ENCODE data around the gene AK6.

The AK6 gene

GRCh38 chr5:69369340-69370121 lies at the start of gene AK6, which contains the start of the genes RAD17 and TAF9:
Gene AK6, minus strand, starts transcription at chr5:69369520. Its CDS starts 30 bp downstream, at chr5:69369490.
Gene RAD17, plus strand, starts transcription at chr5:69369818. Its CDS starts 2,391 bp downstream, at chr5:69372209.
Gene TAF9, minus strand, starts transcription at chr5:69369520. Its CDS starts 3,783 bp downstream, at chr5:69365737.
- peak; percentile 77 to 99 (median 93) for DNase-seq

- no peak for DNase-seq
These were observed 49.2 kb upstream of the AK6 start for GRCh38 chr5:69418554-69418953.

DNA sequence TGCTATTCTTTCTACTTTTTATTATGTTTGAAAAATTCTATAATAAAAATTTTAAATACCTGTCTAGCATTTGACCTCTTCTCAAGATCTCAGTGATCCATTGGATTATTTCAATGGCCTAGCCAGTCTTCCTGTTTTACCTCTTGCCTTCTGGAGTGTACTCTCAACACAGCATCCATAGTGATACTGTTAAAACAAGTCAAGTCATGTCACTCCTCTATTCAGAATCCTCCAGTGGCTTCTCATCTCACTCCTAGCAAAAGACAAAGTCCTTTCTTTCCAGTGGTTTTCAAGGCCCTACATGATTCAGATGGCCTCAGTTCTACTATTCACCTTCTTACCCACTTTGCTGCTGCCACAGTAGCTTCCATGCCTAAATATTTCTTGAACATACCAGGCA lies 47.4 kb upstream of the AK6 start:
- DNase-seq, result no peak

DNA sequence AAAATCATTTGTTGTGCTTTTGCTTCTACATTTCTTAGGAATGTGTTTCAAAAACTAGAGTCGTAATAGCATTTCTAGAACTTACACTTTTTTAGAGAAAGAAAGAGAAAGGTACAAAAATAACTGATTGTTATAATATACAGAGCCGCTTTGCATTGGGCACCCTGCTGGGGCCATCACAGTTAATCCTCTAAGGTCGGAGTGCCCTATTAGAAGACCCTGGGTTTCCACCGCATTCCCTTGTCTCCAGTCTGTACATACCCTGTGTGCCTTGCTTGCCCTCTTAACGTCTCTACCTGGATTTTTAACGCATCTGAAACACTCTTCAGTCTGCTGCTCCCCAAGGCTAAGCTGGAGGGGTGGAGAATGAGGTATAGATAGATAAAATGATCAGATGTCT lies 46.9 kb upstream of the AK6 start:
- DNase-seq, result no peak

DNA sequence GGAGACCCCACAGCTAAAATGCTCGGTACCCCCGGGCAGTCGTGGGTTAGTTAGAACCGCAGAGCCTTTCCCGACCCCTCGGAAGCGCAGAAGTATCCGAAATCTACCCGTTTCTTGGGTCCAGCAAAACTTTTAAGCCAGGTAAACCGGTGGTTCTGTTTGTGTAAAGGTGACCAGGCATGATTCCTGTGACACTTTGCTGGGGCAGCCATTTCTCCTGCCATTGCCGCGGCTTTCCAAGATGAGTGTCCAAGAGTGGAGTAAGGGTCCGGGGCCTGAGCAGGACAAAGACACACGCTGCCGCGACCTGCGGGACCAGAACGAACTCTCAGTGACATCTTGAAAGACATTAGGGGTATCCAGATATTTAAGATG lies 46.3 kb upstream of the AK6 start:
- DNase-seq, result no peak

DNA sequence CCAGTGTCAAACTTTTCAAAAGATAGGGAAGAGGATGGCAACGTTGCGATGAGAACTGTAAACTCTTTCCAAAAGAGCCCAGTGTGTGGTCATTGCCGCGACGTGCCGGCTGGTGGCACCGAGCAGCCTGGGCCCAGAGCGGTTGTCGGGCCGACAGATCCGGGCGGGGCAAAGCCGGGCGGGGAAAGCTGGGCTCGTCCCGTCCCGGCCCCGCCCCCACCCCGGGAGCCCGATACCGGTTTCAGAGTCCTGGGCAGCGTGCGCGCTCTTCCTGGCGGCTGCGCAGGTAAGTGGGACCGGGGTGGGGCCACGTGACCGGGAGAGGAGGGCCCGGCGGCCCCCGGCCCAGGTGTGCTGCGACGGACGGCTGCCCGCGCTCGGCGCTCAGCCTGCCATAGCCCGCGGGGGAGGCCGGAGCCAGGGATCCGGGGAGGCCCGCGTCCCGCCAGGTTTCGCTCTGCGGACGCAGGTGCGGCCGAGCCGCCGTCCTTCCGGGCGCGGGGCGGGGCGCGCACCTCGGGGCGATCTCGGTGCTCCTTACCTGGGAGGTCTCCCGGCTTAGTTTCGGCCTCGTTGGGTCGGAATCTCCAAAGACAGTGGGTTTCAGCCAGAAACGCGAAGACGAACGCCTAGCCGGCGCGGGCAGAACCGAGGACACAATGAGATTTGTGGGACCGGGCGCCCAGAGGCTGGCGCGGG lies 45.7 kb upstream of the AK6 start, which contains the start of gene MARVELD2:
Gene MARVELD2 (plus strand): TSS at position 232 of the 699 bp plus-strand sequence. CDS start 4,270 bp downstream, outside the sequence.
- DNase-seq, result peak in 31 of 58 donors; percentile 0 to 43 (median 7)

GRCh38 chr5:69404659-69405330 lies 35.5 kb upstream of the AK6 start:
- no peak for DNase-seq

- no peak for DNase-seq
These were observed 9.1 kb upstream of the AK6 start for GRCh38 chr5:69378376-69378775.

DNA sequence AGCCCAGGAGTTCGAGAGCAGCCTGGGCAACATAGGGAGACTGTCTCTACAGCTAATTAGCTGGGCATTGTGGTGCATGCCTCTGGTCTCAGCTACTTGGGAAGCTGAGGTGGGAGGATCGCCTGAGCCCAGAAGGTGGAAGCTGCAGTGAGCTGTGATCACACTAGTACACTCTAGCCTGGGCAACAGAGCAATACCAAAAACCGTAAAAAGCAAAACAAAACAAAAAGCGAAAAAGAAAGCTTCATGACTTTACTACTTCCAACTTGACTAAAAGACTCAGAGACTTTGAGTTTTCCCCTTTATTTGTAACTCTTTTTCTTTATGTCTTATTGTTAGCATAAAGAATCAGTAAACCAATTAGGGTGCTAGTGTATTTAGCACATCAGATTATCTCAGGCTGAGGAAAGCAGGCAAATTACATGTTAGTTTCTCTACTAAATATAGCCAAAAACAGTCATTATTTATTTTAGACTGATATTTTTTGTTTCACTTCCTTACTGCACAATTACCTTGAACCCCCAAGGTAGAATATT lies 5.7 kb upstream of the AK6 start:
- DNase-seq, result no peak

DNA sequence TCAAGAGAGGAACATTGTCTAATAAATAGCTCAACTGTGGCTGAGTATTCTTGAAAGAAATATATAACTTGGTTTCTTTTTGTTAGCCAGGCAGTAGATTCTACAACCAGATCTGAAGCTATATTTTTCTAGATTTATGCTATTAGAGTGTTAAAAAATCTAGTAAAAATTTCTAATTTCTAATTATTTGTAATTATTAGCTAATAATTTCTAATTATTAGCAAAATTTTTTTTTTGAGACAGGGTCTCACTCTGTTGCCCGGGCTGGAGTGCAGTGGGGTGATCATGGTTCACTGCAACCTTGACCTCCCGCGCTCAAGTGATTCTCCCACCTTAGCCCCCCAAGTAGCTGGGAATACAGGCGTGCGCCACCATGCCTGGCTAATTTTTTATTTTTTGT lies 3.1 kb upstream of the AK6 start:
- no peak for DNase-seq

GRCh38 chr5:69370335-69370734 lies 1.0 kb upstream of the AK6 start:
- peak in 1 of 58 donors; percentile 0 for DNase-seq

GRCh38 chr5:69368458-69369339 lies 621 bp downstream of the AK6 start:
- DNase-seq, result peak in 2 of 58 donors; percentile 27 to 71

DNA sequence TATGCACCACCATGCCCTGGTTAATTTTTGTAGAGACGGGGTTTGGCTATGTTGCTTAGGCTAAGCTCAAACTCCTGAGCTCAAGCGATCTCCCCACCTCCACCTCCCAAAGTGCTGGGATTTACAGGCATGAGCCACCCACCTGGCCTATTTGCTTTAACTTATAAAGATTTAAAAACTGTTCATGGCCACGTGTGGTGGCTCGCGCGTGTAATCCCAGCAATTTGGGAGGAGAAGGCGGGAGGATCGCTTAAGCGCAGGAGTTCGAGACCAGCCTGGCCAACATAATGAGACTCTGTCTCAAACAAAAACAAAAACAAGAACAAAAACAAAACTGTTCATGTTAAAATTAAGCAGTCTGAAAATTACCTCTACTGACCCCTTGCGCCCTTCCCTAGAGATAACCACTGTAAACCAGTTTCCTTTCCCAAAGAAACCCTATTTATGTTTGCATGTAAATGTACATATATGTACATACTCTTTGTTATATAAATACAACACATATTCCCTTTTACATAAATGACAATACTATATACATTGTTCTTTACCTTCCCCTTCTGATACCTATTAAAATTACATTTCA lies 1.5 kb downstream of the AK6 start:
- no peak for DNase-seq

GRCh38 chr5:69364850-69365249 lies 4.5 kb downstream of the AK6 start:
- no peak for DNase-seq

- no peak for DNase-seq
These were observed 4.9 kb downstream of the AK6 start for GRCh38 chr5:69364414-69364813.

DNA sequence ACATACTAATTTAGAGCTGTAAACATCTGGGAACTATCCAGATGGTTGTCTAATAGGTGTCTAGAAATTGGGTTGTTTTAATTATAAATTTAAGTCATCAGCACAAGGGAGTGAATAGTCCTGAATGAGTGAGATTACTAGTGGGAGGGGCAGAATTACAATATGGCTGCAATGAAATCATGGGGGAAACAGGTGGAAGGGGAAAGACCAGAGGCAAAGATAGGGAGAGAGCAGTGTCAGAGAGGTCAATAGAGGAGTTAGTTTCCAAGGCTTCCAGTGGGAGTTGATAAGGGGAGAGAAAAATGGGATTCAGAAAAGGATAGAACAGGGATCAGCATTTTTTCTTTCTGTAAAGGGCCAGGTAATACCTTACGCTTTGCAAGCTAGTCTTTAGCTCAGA lies 8.9 kb downstream of the AK6 start:
- DNase-seq, result no peak

DNA sequence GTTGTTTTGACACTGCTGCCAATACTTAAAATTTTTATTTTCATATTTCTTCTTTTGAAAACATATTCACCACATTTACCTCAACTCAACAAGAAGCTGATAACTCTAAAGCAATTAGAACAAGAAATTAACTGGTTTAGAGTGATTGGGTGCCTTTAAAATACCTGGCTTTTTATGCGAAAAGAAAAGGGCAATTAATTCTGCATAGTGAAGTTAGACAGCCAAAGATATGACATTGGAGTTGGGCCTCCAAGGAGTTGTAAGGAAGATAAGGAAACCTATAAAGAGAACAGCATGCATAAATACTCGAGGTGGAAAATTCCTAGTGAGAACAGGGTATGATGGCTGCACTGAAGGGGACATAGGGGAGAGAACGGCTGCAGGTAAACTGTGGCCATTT lies 9.6 kb downstream of the AK6 start:
- no peak for DNase-seq

DNA sequence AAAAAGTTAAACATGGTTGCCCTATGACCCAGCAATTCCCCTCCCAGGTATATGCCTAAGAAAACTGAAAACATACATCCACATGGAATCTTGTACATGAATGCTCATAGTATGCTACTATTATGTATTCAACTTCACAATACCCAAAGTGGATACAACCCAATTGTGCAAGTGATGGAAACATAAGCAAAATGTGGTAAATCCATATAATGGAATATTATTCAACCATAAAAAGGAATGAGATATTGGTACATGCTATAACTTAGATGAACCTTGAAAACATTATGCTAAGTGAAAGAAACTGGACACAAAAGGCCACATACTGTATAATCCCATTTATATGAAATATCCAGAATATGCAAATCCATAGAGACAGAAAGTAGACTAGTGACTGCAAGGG lies 18.7 kb downstream of the AK6 start:
- no peak for DNase-seq

- no peak for DNase-seq
These were observed 26.2 kb downstream of the AK6 start for GRCh38 chr5:69343083-69343482.

GRCh38 chr5:69341520-69342161 lies 27.7 kb downstream of the AK6 start:
- DNase-seq, result no peak

Measured in anterior cingulate cortex (tissue), 58 donors.